ENCODE results near the gene NCK2.

NCK2 gene

DNA sequence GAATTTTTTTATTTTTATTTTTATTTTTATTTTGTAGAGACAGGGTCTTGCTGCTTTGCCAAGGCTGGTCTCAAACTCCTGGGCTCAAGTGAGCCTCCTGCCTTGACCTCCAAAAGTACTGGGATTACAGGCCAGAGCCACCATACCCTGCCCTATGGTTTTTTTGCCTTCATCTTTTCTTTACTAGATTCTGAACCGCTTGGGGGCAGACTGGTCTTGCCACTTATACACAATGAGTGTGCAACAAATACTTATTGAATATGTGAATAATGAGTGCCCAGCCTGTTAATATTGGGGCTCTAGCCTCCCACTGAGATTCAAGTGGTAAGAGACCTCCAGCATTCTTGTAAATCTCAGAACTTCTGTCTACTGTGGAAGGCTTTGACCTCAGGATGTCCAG lies 3.9 kb downstream of the NCK2 start:
- H3K4me3 ChIP-seq (ENCODE audit: low read depth, low read length), result no peak overlapping the region
- no peak overlapping the region for H3K27ac ChIP-seq
- no peaks in the 10 kb centered on the region for H3K9me3 ChIP-seq (ENCODE audit: control insufficient read depth, low read length)
- no peaks in the 10 kb centered on the region for H3K27me3 ChIP-seq (ENCODE audit: control insufficient read depth, insufficient read depth, low read length)
- H3K4me2 ChIP-seq (ENCODE audit: low read length), result no peak overlapping the region
- TF ChIP-seq, protein P1, sequence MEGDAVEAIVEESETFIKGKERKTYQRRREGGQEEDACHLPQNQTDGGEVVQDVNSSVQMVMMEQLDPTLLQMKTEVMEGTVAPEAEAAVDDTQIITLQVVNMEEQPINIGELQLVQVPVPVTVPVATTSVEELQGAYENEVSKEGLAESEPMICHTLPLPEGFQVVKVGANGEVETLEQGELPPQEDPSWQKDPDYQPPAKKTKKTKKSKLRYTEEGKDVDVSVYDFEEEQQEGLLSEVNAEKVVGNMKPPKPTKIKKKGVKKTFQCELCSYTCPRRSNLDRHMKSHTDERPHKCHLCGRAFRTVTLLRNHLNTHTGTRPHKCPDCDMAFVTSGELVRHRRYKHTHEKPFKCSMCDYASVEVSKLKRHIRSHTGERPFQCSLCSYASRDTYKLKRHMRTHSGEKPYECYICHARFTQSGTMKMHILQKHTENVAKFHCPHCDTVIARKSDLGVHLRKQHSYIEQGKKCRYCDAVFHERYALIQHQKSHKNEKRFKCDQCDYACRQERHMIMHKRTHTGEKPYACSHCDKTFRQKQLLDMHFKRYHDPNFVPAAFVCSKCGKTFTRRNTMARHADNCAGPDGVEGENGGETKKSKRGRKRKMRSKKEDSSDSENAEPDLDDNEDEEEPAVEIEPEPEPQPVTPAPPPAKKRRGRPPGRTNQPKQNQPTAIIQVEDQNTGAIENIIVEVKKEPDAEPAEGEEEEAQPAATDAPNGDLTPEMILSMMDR (IDR thresholded peaks at IDR 0.05), result no peak
- no peak overlapping the region for H2AFZ ChIP-seq
- H3K4me1 ChIP-seq, result peaks cover 13% of the 10 kb centered on the region
- H3K79me2 ChIP-seq, result peaks cover 63% of the 10 kb centered on the region
- no peak overlapping the region for H3K9ac ChIP-seq
- no peaks in the 10 kb centered on the region for H3K36me3 ChIP-seq (ENCODE audit: control insufficient read depth, insufficient read depth, low read length)

DNA sequence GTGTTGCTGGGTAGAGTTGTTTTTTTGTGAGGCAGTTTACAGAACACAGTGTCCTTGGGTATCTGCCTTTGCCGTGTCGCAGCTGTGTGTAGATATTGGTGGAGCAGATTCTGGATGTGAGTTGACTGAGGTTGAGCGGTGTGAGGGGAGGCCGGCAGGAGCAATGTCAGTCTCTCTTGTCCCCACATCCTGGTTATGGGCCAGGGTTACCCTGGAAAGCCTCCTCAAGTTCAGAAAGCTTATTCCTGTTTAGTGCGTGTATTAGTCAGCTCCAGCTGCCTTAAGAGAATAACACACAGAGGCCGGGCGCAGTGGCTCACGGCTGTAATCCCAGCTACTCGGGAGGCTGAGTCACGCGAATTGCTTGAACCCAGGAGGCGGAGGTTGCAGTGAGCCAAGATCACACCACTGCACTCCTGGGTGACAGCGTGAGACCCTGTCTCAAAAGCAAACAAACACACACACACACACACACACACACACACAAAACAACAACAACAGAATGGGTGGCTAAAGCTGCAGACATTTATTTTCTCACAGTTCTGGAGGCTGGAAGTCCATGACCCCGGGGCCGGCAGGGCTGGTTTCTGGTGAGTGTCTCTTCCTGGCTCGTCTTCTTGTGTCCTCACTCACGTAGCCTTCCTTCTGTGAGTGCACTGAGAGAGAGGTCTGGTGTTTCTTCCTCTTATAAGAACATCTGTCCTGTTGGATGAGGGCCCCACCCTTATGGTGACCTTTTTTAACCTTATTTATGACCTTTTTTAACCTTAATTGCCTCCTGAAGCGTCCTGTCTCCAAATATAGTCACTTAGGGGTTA lies 5.1 kb downstream of the NCK2 start:
- Histone ChIP-seq H3K9ac (no peak overlapping the region), H3K36me3 (ENCODE audit: control insufficient read depth, insufficient read depth, low read length) (no peaks in the 10 kb centered on the region), H3K9me3 (ENCODE audit: control insufficient read depth, low read length) (no peaks in the 10 kb centered on the region), H2AFZ (no peak overlapping the region), H3K27me3 (ENCODE audit: control insufficient read depth, insufficient read depth, low read length) (no peaks in the 10 kb centered on the region), H3K79me2 (peaks cover 71% of the 10 kb centered on the region), H3K4me2 (ENCODE audit: low read length) (no peak overlapping the region), H3K4me1 (peaks cover 10% of the 10 kb centered on the region), H3K27ac (no peak overlapping the region), H3K4me3 (ENCODE audit: low read depth, low read length) (no peak overlapping the region)
- TF ChIP-seq, protein P1 (IDR thresholded peaks at IDR 0.05), result no peak

DNA sequence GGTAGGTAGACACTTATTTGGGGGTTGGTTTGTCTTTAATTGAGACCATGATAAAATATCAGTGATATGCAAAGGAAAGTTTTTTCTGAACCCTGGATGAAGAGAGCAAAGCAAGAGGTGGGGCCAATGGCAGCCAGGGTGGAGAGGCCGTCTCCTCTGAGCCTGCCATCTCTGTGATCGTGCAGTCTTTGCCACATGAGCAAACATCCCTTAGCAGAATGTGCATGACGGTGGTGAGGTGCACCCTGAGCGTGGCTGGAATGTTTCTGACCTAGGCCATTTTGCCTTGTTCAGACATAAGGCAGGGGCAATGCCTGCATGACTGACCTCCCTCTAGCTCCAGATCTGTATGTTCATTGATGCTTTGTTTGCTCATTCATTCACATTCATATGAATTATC lies 6.0 kb downstream of the NCK2 start:
- Histone ChIP-seq H3K36me3 (ENCODE audit: control insufficient read depth, insufficient read depth, low read length) (no peaks in the 10 kb centered on the region), H3K4me2 (ENCODE audit: low read length) (no peak overlapping the region), H2AFZ (no peak overlapping the region), H3K4me1 (peaks cover 10% of the 10 kb centered on the region), H3K27ac (no peak overlapping the region), H3K79me2 (peaks cover 78% of the 10 kb centered on the region), H3K4me3 (ENCODE audit: low read depth, low read length) (no peak overlapping the region), H3K9ac (no peak overlapping the region), H3K27me3 (ENCODE audit: control insufficient read depth, insufficient read depth, low read length) (no peaks in the 10 kb centered on the region), H3K9me3 (ENCODE audit: control insufficient read depth, low read length) (no peaks in the 10 kb centered on the region)
- TF ChIP-seq, protein P1 (IDR thresholded peaks at IDR 0.05), result no peak

DNA sequence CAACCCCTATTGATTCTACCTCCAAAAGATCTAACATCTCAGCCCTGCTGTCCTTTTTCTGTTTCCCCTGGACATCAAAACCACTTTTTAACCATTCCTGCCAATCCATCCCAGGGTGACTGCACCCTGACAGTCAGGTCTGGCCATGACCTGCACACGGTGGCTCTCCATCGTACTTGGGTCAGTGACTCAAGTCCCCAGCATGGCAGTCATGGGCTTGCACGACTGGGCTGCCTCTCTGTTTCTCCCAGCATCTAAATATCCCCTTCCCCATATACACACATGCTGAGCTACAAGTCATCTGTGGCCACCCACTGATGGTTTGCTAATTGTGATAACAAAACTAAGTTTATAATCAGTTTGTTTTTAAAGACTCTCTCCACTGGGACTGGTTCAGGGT lies 6.6 kb downstream of the NCK2 start:
- peaks cover 73% of the 10 kb centered on the region for H3K79me2 ChIP-seq
- no peaks in the 10 kb centered on the region for H3K9me3 ChIP-seq (ENCODE audit: control insufficient read depth, low read length)
- no peak overlapping the region for H3K27ac ChIP-seq
- H3K4me2 ChIP-seq (ENCODE audit: low read length), result no peak overlapping the region
- H3K27me3 ChIP-seq (ENCODE audit: control insufficient read depth, insufficient read depth, low read length), result no peaks in the 10 kb centered on the region
- no peaks in the 10 kb centered on the region for H3K36me3 ChIP-seq (ENCODE audit: control insufficient read depth, insufficient read depth, low read length)
- no peak overlapping the region for H3K9ac ChIP-seq
- H3K4me1 ChIP-seq, result peaks cover 9% of the 10 kb centered on the region
- no peak overlapping the region for H2AFZ ChIP-seq
- no peak overlapping the region for H3K4me3 ChIP-seq (ENCODE audit: low read depth, low read length)
- TF ChIP-seq, protein P1 (IDR thresholded peaks at IDR 0.05), result no peak
